Activated CD4-positive, alpha-beta T cell treated with anti-CD3 and anti-CD28 coated beads for 36 hours (primary cell): Measurements from ENCODE around the gene PDE10A. TPM values are rescaled to one million over a fixed set of nuclear protein-coding genes. Genes with fewer than 3 reads are reported as not detected.
A peak's percentile ranks its signal among the peaks of the same experiment; 100 is the strongest.

Source experiments
- ATAC-seq: fragments of 200-7000 bp; cut with Tn5 transposase; one replicate; pipeline ENCODE4 v1.10.0; 2021; ENCODE audit warnings: mild to moderate bottlenecking, moderate library complexity
- CTCF ChIA-PET: fragments of 350-600 bp; sonication (Branson Sonifier 250); formaldehyde crosslinking; loops from one replicate; lab custom pipeline; 2021; ENCODE audit warnings: antibody characterized with exemption; lab: Charles Lee
- POLR2A ChIA-PET: fragments of 350-600 bp; sonication (Branson Sonifier 250); formaldehyde crosslinking; loops from one replicate; lab custom pipeline; 2021; ENCODE audit warnings: antibody characterized with exemption, inconsistent platforms; lab: Charles Lee
- DNase-seq: peaks from one replicate; pipeline ENCODE4 v3.0.0-alpha.2; 2020
- H3K27ac Mint-ChIP-seq: one replicate; pipeline ENCODE4 v1.8.0; 2021; ENCODE audit warnings: mixed read lengths
- H3K27me3 Mint-ChIP-seq: one replicate; pipeline ENCODE4 v1.8.0; 2021; ENCODE audit warnings: mixed read lengths
- H3K36me3 Mint-ChIP-seq: one replicate; pipeline ENCODE4 v1.8.0; 2021; ENCODE audit warnings: low read depth, mixed read lengths
- H3K4me1 Mint-ChIP-seq: one replicate; pipeline ENCODE4 v1.8.0; 2021; ENCODE audit warnings: mixed read lengths
- H3K4me3 Mint-ChIP-seq: one replicate; pipeline ENCODE4 v1.8.0; 2021; ENCODE audit warnings: mild to moderate bottlenecking, moderate library complexity, mixed read lengths
- H3K9me3 Mint-ChIP-seq: one replicate; pipeline ENCODE4 v1.8.0; 2021; ENCODE audit warnings: low read depth, mixed read lengths
- intact Hi-C, 2 experiments: fragments of 100-400 bp; cut with DNase I in 1 of 2; cut with micrococcal nuclease in 1 of 2; formaldehyde crosslinking; loops; one replicate each; pipeline versions ENCODE4 v1.14.2 to v1.15.1; 2022 to 2024; cut with DNase I, micrococcal nuclease
- total RNA-seq, 2 experiments: library from RNA; stranded (reverse); gene quantifications; one replicate each; pipeline ENCODE4 v1.2.3, GENCODE V29; 2021

The PDE10A gene
- total RNA-seq = not detected

DNA sequence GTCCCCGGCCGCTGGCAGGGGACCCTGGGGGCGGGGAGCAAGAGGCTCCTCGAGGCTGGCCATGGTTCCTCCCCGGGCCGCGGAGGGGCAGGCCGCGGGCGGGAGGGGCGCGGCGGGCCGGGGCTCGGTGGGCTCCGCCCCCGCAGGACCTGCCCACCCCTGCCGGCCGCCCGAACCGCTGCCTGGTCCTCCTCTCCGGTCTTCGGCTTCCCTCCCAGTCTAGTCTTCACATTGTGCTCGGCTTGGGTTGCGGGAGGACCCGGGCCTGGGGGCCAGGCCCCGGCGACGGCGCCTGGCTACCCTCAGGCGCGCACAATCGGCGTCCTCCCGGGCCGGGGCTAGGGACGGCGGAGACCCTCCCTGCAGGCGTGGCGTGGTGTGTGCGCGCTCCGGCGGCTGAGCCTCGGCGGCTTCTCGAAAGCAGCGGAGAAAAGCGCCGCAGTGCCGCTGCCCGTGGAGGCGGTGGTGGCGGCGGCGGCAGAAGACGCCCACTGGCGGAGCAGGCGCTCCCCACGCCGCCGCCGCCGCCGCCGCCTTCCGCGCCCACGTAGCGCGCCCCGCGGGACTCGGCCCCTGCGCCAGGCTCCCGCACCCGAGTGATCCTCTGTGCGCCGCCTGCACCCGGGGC is at the start of gene PDE10A:
Gene PDE10A, minus strand, starts transcription at position 493 of the 628 bp plus-strand sequence. Its CDS starts 430 bp downstream, at position 63.
- POLR2A ChIA-PET = no interaction called here
- intact Hi-C loops = loop anchor here in 1 of 2 experiments (2.0 to 10.0 kb wide), 3 partner anchors 192 to 506 kb away; no protein-coding TSS in a partner anchor
- peaks cover 39% of the 10 kb centered on the region for H3K27me3 Mint-ChIP-seq
- H3K27ac Mint-ChIP-seq = no peak within 1 kb of the TSS
- CTCF ChIA-PET = interaction anchor here (0.7 kb wide), 1 partner anchor 588 kb away, joined by 3 read pairs; no protein-coding TSS in a partner anchor
- H3K4me1 Mint-ChIP-seq = no peaks in the 10 kb centered on the region
- DNase-seq (no peak), ATAC-seq (no peak)
- peak within 1 kb of the TSS; percentile 17 for H3K4me3 Mint-ChIP-seq
- no peaks in the 10 kb centered on the region for H3K36me3 Mint-ChIP-seq
- no peaks in the 10 kb centered on the region for H3K9me3 Mint-ChIP-seq

DNA sequence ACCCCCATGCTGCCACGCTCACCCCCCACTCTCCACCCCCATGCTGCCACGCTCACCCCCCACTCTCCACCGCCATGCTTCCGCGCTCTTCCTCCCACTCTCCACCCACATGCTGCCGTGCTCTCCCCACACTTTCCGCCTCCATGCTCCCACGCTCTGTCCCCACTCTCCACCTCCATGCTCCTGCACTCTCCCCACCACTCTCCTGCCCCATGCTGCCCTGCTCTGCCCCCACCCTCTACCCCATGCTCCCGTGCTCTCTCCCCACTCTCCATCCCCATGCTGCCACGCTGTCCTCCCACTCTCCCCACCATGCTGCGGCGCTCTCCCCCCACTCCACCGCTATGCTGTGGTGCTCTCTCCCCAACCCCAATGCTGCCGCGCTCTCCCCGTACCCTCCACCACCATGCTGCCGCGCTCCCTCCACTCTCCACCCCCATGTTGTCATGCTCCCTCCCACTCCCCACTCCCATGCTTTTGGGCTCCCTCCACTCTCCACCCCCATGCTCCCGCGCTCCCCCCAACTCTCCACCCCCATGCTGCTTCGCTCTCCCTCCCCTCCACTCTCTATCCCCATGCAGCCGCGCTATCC is 46.0 kb upstream of the PDE10A start:
- Mint-ChIP-seq H3K9me3 (no peaks in the 10 kb centered on the region), H3K27me3 (no peaks in the 10 kb centered on the region), H3K4me1 (no peaks in the 10 kb centered on the region), H3K27ac (no peak overlapping the region), H3K4me3 (no peak overlapping the region), H3K36me3 (no peaks in the 10 kb centered on the region)
- ChIA-PET POLR2A (no interaction called here), CTCF (no interaction called here)
- DNase-seq (no peak), ATAC-seq (no peak)
- intact Hi-C loops = no loop called here

DNA sequence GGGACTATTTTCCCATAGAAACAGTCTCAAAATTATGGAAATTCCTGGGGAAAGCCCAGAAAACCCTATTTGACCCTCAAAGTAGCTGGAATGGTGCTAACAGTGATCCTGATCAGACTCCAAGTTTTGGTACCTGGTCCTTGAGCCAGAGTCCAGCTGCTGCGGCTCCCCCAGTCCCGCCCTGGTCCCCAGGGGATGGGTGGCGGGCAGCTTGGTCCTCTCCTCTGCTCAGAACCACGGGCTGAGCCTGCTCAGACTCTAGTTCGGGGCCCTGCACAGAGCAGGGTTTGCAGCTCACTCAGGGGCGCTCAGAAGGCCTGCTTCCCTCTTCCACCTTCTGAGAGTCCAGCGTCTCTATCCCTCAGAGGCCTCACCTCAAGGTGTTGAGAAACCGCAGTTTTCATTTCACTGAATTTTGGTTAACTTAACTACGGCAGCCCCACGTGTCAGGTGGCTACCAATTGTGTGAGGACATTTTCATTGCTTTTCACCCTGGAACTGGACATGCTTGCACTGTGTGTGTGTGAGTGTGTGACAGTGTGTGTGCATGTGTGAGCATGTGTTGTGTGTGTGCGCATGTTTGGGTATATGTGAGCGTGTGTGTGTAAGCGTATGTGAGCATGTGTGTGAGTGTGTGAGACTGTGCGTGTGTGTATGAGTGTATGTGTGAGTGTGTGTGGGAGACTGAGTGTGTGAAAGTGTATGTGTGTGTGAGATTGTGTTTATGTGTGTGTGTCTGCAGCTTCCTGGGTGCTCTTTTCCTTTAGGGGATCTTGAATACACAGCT is 44.2 kb upstream of the PDE10A start:
- Mint-ChIP-seq H3K9me3 (no peaks in the 10 kb centered on the region), H3K36me3 (no peaks in the 10 kb centered on the region), H3K4me1 (no peaks in the 10 kb centered on the region), H3K4me3 (no peak overlapping the region), H3K27me3 (no peaks in the 10 kb centered on the region), H3K27ac (no peak overlapping the region)
- ATAC-seq = no peak
- intact Hi-C loops = no loop called here
- no peak for DNase-seq
- POLR2A ChIA-PET = no interaction called here
- CTCF ChIA-PET = no interaction called here

DNA sequence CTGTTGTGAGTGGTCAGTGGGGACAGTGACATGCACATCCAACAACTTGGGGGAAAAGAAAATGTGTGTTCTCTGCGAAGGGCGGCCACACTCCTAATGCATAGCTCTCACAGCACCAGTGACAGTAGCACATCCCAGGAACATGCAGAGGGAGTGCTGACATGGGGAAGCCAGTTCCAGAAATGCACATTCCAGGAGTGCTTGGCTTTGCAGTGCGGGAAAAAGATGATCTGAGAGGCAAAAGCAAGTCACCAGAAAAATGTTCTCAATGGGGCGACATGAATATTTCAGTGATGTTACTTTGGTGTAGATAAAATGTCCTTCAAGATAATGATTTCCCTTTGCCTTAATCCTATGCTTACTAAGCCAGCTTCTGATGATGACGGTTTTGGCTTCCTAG is 42.9 kb upstream of the PDE10A start:
- ChIA-PET CTCF (interaction anchor here (0.6 to 0.9 kb wide), 2 partner anchors 20 to 1541 kb away, joined by 3 to 5 read pairs; no protein-coding TSS in a partner anchor), POLR2A (no interaction called here)
- ATAC-seq = no peak
- Mint-ChIP-seq H3K4me3 (no peak overlapping the region), H3K27ac (no peak overlapping the region), H3K27me3 (peaks cover 3% of the 10 kb centered on the region), H3K4me1 (no peaks in the 10 kb centered on the region), H3K36me3 (no peaks in the 10 kb centered on the region), H3K9me3 (peaks cover 6% of the 10 kb centered on the region)
- intact Hi-C loops = no loop called here
- DNase-seq = no peak

DNA sequence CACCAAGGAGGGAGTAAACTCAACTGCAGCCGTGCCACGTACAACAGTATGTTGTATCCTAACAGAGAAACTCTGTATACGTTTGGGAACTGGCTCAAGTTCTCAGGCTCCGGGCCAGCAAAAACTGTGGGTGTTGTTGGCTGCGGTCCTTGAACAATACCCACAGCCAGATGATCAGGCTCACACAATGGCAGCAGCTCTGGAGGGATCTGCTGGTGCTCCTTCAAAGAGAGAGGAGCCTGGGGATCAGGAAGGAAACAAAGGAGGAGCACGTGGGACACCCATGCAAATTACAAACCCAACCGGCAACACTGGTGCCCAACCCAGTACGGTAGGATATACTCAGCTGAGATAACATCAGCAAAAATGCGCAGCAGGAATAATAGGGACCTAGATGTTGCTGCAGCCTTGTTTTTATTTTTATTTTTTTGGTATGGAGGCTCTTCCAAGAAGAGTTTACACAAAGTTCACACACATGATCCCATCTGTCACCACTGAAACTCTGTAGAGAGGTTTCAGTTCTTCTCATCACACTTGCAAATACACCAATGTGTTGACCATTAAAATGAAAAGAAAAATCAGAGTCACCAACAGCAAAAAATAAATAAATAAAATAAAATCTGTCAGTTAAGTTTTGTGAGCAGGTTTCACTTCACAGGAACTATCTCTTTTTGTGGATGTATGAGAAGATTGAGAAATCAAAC is 41.2 kb upstream of the PDE10A start:
- Mint-ChIP-seq H3K9me3 (peaks cover 6% of the 10 kb centered on the region), H3K4me1 (no peaks in the 10 kb centered on the region), H3K36me3 (no peaks in the 10 kb centered on the region), H3K4me3 (no peak overlapping the region), H3K27ac (no peak overlapping the region), H3K27me3 (peaks cover 3% of the 10 kb centered on the region)
- ChIA-PET CTCF (no interaction called here), POLR2A (no interaction called here)
- DNase-seq = no peak
- intact Hi-C loops = no loop called here
- no peak for ATAC-seq

DNA sequence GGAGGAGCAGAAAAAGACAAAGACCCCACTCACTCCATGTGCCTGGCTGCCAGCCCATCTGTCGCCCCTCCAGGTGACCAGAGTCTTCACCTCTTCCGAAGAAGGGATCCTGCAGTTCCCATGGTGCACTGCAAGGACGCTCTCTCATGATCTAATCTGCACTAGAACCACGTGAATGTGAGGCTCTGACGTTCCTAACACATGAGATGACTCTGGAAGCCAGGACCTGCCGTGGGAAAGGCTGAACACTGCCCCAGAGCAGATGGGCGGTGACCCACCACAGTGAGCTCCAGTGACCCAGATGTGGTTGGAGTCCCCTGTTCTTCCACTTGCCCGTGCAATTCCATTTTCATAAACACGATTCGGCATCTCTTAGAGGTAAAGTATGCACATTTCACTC is 39.6 kb upstream of the PDE10A start:
- Mint-ChIP-seq H3K4me1 (no peaks in the 10 kb centered on the region), H3K27ac (no peak overlapping the region), H3K36me3 (no peaks in the 10 kb centered on the region), H3K4me3 (no peak overlapping the region), H3K9me3 (peaks cover 6% of the 10 kb centered on the region), H3K27me3 (peaks cover 3% of the 10 kb centered on the region)
- ATAC-seq (no peak), DNase-seq (no peak)
- CTCF ChIA-PET = no interaction called here
- POLR2A ChIA-PET = no interaction called here
- intact Hi-C loops = no loop called here

DNA sequence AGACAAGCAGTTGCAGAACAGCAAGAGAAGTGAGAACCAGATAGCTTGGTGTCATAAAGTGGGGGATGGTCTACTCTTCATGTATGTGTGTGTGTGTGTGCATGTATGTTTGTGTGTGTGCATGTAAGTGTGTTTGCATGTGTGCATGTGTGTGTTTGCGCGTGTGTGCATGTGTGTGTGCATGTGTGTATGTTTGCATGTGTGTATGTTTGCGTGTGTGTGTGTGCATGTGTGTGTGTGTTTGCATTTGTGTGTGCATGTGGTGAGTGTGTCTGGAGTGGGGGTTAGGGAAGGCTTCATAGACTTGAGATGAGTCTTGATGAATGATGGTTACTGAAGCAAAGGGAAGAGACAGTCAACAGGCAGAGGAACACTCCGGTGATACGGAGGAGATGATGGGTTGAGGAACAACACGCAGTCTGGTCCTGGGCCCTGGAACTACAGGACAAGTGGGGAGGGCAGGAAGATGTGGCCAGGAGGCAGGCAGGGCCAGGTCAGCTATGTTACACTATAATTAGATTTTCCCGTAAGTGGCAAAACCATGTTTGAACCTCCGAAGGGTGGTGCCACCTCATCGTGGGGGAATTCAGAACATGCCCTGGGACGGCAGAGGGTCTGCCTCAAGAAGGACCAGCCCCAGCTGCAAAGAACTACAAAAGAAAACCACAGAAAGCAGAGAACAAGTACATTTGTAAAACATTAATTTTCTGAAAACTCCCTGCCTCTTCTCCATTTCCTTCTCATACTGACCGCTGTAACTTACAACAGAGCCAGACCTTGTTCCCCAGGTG is 38.7 kb upstream of the PDE10A start:
- ATAC-seq = no peak
- Mint-ChIP-seq H3K36me3 (no peaks in the 10 kb centered on the region), H3K9me3 (peaks cover 6% of the 10 kb centered on the region), H3K4me3 (no peak overlapping the region), H3K4me1 (no peaks in the 10 kb centered on the region), H3K27ac (no peak overlapping the region), H3K27me3 (peaks cover 3% of the 10 kb centered on the region)
- CTCF ChIA-PET = interaction anchor here (0.6 kb wide), 1 partner anchor 1567 kb away, joined by 3 read pairs; no protein-coding TSS in a partner anchor
- no peak for DNase-seq
- POLR2A ChIA-PET = no interaction called here
- intact Hi-C loops = no loop called here

DNA sequence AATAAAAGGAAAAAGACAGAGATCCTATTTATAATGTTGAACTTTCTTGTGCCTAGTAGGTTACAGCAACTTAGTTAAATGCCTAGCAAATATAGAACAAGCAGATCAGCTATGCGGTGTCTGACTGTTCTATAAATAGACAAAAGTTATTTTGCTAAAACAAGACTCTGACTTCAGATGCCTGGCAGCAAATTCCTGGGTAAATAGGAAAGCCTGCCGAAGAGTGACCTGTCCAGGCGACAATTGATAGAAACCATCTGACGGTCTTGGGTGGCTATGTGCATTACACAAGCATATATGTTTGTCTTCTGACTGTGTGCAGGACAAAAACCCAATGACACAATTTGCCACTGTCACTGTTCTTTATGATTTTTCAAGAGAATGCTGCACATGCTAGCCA is 38.0 kb upstream of the PDE10A start:
- ChIA-PET POLR2A (no interaction called here), CTCF (interaction anchor here (0.6 kb wide), 1 partner anchor 1567 kb away, joined by 3 read pairs; no protein-coding TSS in a partner anchor)
- DNase-seq (no peak), ATAC-seq (no peak)
- Mint-ChIP-seq H3K4me3 (no peak overlapping the region), H3K27ac (no peak overlapping the region), H3K4me1 (no peaks in the 10 kb centered on the region), H3K27me3 (peaks cover 3% of the 10 kb centered on the region), H3K36me3 (no peaks in the 10 kb centered on the region), H3K9me3 (peaks cover 6% of the 10 kb centered on the region)
- intact Hi-C loops = no loop called here

DNA sequence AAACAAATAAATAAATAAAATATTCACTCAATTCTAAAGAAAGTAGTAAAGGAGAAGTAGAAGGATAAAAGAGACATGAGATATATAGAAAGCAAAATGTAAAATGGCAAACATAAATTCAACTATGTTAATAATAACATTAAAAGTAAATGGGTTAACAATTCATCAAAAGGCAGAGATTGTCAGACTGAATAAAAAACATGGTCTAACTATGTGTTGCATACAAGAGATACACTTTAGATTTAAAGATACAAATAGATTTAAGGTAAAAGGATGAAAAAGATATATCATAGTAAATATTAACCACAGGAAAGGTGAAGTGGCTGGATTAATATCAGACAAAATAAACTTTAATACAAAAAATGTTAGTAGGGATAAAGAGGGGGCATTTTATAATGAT is 35.8 kb upstream of the PDE10A start:
- ATAC-seq (no peak), DNase-seq (no peak)
- ChIA-PET CTCF (no interaction called here), POLR2A (no interaction called here)
- Mint-ChIP-seq H3K9me3 (peaks cover 6% of the 10 kb centered on the region), H3K4me1 (no peaks in the 10 kb centered on the region), H3K36me3 (no peaks in the 10 kb centered on the region), H3K27ac (no peak overlapping the region), H3K4me3 (no peak overlapping the region), H3K27me3 (peaks cover 5% of the 10 kb centered on the region)
- intact Hi-C loops = no loop called here

DNA sequence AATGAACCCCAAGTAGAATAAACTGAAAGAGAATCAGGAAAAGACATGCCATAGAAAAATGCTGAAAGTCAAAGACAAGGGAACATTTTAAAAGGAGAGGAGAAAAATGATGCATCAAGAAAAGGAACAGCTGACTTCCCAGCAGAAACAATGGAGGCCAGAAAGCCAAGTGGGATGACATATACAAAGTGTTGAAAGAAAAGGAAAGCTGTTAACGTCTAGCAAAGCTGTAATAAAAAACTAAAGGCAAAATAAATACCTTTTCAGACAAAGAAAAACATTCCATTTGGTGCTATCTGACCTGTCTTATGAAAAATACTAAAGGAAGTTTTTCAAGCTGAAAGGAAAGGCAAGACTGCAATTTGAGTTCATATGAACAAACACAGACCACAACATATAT is 34.1 kb upstream of the PDE10A start:
- Mint-ChIP-seq H3K27ac (no peak overlapping the region), H3K4me1 (no peaks in the 10 kb centered on the region), H3K36me3 (no peaks in the 10 kb centered on the region), H3K27me3 (peaks cover 7% of the 10 kb centered on the region), H3K4me3 (no peak overlapping the region), H3K9me3 (peaks cover 6% of the 10 kb centered on the region)
- ChIA-PET POLR2A (no interaction called here), CTCF (interaction anchor here (0.7 to 0.8 kb wide), 2 partner anchors 12 to 26 kb away, joined by 3 to 4 read pairs; no protein-coding TSS in a partner anchor)
- DNase-seq (no peak), ATAC-seq (no peak)
- intact Hi-C loops = no loop called here
